Astrocyte (in vitro differentiated cells and primary cell): ENCODE measurements around the gene TTLL8. TPM values are rescaled to one million over a fixed set of nuclear protein-coding genes. Genes with fewer than 3 reads are reported as not detected.

Experiments
- DNase-seq: peaks from one replicate; pipeline ENCODE4 v3.0.0-alpha.2; 2010; ENCODE audit warnings: low read depth
- FAIRE-seq: peaks from 2 replicates; lab custom pipeline; 2011; peaks lifted over from hg19 to GRCh38; lab: Jason Lieb, UNC
- H2AFZ ChIP-seq: 2 replicates; pipeline ENCODE4 v1.6.0; 2012; ENCODE audit warnings: low read depth, low read length, inconsistent platforms
- H3K27ac ChIP-seq: 2 replicates; pipeline ENCODE4 v1.5.1; 2011; ENCODE audit warnings: low read depth, low read length, inconsistent platforms
- H3K27me3 ChIP-seq: 2 replicates; pipeline ENCODE4 v1.6.0; 2011; ENCODE audit warnings: low read length, inconsistent platforms; ENCODE audit not compliant: insufficient read depth
- H3K36me3 ChIP-seq: 2 replicates; pipeline ENCODE4 v1.5.1; 2011; ENCODE audit warnings: low read length, inconsistent platforms; ENCODE audit not compliant: insufficient read depth
- H3K4me1 ChIP-seq: 2 replicates; pipeline ENCODE4 v1.5.1; 2011; ENCODE audit warnings: low read length, inconsistent platforms; ENCODE audit not compliant: insufficient read depth
- H3K4me2 ChIP-seq: 2 replicates; pipeline ENCODE4 v1.6.0; 2012; ENCODE audit warnings: low read length, inconsistent platforms
- H3K4me3 ChIP-seq: 2 replicates; pipeline ENCODE4 v1.5.1; 2011; ENCODE audit warnings: low read depth, mild to moderate bottlenecking, low read length, inconsistent platforms; ENCODE audit not compliant: insufficient read depth
- H3K79me2 ChIP-seq: 2 replicates; pipeline ENCODE4 v1.6.0; 2012; ENCODE audit warnings: mild to moderate bottlenecking, low read length, inconsistent platforms; ENCODE audit not compliant: insufficient read depth
- H3K9ac ChIP-seq: 2 replicates; pipeline ENCODE4 v1.6.0; 2012; ENCODE audit warnings: mild to moderate bottlenecking, low read length, inconsistent platforms
- H3K9me3 ChIP-seq: 2 replicates; pipeline ENCODE4 v1.5.1; 2012; ENCODE audit warnings: low read depth, mild to moderate bottlenecking, low read length, inconsistent platforms; ENCODE audit not compliant: insufficient read depth
- H4K20me1 ChIP-seq: 2 replicates; pipeline ENCODE4 v1.6.0; 2012; ENCODE audit warnings: low read length, inconsistent platforms; ENCODE audit not compliant: insufficient read depth
- H3K27ac Mint-ChIP-seq: one replicate; pipeline ENCODE4 v1.8.0; 2021; ENCODE audit warnings: mild to moderate bottlenecking, mixed read lengths; ENCODE audit not compliant: unreplicated experiment
- H3K27me3 Mint-ChIP-seq: one replicate; pipeline ENCODE4 v1.8.0; 2021; ENCODE audit warnings: low read depth, mixed read lengths; ENCODE audit not compliant: unreplicated experiment
- H3K36me3 Mint-ChIP-seq: one replicate; pipeline ENCODE4 v1.8.0; 2021; ENCODE audit warnings: low read depth, mixed read lengths; ENCODE audit not compliant: unreplicated experiment
- H3K4me1 Mint-ChIP-seq: one replicate; pipeline ENCODE4 v1.8.0; 2021; ENCODE audit warnings: low read depth, mixed read lengths; ENCODE audit not compliant: unreplicated experiment
- H3K4me3 Mint-ChIP-seq: one replicate; pipeline ENCODE4 v1.8.0; 2021; ENCODE audit warnings: mild to moderate bottlenecking, moderate library complexity, mixed read lengths; ENCODE audit not compliant: unreplicated experiment
- H3K9me3 Mint-ChIP-seq: one replicate; pipeline ENCODE4 v1.8.0; 2021; ENCODE audit warnings: mild to moderate bottlenecking, mixed read lengths; ENCODE audit not compliant: unreplicated experiment
- EZH2 ChIP-seq: IDR thresholded peaks from 2 replicates; pipeline ENCODE4 v1.6.1; 2012; ENCODE audit warnings: mild to moderate bottlenecking, low read length, inconsistent platforms; ENCODE audit not compliant: insufficient read depth
- total RNA-seq: library from RNA; stranded (reverse); gene quantifications from 2 replicates; pipeline ENCODE4 v1.2.1, GENCODE V29; 2021
- TF ChIP-seq, protein P1 (sequence below): IDR thresholded peaks from 2 replicates; pipeline ENCODE4 v1.5.1; 2011; ENCODE audit warnings: low read depth, mild to moderate bottlenecking, inconsistent platforms, low read length, moderate library complexity; ENCODE audit not compliant: insufficient read depth

The TTLL8 gene
- total RNA-seq, 1 donor from 2014 or later, result not detected

DNA sequence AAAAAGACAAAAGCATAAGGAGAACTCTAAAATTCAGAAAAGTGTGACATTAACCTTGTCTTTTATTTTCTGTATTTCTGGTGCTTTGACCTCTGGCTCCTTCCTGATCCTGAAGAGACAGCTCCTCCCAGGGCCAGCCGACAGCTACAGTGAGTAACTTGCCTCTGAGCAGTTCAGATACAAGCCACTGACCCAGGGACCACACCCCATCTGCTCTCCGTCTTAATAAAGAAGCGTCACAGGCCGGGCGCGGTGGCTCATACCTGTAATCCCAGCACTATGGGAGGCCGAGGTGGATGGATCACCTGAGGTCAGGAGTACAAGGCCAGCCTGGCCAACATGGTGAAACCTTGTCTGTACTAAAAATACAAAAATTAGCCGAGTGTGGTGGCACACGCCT lies 20.7 kb upstream of the TTLL8 start:
- no peak for FAIRE-seq
- Mint-ChIP-seq H3K27me3 (peaks cover 19% of the 10 kb centered on the region), H3K27ac (no peak overlapping the region), H3K36me3 (no peaks in the 10 kb centered on the region), H3K4me3 (no peak overlapping the region), H3K4me1 (no peaks in the 10 kb centered on the region), H3K9me3 (no peaks in the 10 kb centered on the region)
- no peak overlapping the region for H3K4me3 ChIP-seq
- no peak overlapping the region for H3K4me2 ChIP-seq
- H3K36me3 ChIP-seq, result no peaks in the 10 kb centered on the region
- peaks cover 2% of the 10 kb centered on the region for H3K27me3 ChIP-seq
- no peak for DNase-seq
- no peak overlapping the region for H3K9ac ChIP-seq
- TF ChIP-seq EZH2, result no peak
- TF ChIP-seq, protein P1, sequence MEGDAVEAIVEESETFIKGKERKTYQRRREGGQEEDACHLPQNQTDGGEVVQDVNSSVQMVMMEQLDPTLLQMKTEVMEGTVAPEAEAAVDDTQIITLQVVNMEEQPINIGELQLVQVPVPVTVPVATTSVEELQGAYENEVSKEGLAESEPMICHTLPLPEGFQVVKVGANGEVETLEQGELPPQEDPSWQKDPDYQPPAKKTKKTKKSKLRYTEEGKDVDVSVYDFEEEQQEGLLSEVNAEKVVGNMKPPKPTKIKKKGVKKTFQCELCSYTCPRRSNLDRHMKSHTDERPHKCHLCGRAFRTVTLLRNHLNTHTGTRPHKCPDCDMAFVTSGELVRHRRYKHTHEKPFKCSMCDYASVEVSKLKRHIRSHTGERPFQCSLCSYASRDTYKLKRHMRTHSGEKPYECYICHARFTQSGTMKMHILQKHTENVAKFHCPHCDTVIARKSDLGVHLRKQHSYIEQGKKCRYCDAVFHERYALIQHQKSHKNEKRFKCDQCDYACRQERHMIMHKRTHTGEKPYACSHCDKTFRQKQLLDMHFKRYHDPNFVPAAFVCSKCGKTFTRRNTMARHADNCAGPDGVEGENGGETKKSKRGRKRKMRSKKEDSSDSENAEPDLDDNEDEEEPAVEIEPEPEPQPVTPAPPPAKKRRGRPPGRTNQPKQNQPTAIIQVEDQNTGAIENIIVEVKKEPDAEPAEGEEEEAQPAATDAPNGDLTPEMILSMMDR, result no peak
- no peak overlapping the region for H2AFZ ChIP-seq
- no peaks in the 10 kb centered on the region for H3K9me3 ChIP-seq
- no peaks in the 10 kb centered on the region for H3K4me1 ChIP-seq
- H4K20me1 ChIP-seq, result no peaks in the 10 kb centered on the region
- no peak overlapping the region for H3K27ac ChIP-seq
- no peaks in the 10 kb centered on the region for H3K79me2 ChIP-seq

DNA sequence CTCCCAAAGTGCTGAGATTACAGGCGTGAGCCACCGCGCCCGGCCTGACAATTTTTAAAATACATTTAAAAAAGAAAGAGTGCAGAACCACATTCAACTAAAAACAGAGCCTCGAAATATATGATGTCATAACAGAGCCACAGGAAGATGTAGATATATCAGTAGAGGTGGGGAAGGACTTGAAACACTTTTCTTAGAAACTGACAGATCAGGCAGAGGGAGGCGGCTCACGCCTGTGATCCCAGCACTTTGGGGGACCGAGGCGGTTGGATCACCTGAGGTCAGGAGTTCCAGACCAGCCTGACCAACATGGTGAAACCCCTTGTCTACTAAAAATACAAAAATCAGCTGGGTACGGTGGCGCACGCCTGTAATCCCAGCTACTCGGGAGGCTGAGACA lies 20.1 kb upstream of the TTLL8 start:
- no peak for TF ChIP-seq EZH2
- TF ChIP-seq, protein P1, result no peak
- Histone ChIP-seq H3K4me2 (no peak overlapping the region), H3K36me3 (no peaks in the 10 kb centered on the region), H3K9ac (no peak overlapping the region), H3K27ac (no peak overlapping the region), H3K79me2 (no peaks in the 10 kb centered on the region), H3K27me3 (peaks cover 2% of the 10 kb centered on the region), H3K4me3 (no peak overlapping the region), H2AFZ (no peak overlapping the region), H4K20me1 (no peaks in the 10 kb centered on the region), H3K4me1 (no peaks in the 10 kb centered on the region), H3K9me3 (no peaks in the 10 kb centered on the region)
- Mint-ChIP-seq H3K4me1 (no peaks in the 10 kb centered on the region), H3K27ac (no peak overlapping the region), H3K4me3 (no peak overlapping the region), H3K36me3 (no peaks in the 10 kb centered on the region), H3K27me3 (peaks cover 18% of the 10 kb centered on the region), H3K9me3 (no peaks in the 10 kb centered on the region)
- DNase-seq (no peak), FAIRE-seq (no peak)

DNA sequence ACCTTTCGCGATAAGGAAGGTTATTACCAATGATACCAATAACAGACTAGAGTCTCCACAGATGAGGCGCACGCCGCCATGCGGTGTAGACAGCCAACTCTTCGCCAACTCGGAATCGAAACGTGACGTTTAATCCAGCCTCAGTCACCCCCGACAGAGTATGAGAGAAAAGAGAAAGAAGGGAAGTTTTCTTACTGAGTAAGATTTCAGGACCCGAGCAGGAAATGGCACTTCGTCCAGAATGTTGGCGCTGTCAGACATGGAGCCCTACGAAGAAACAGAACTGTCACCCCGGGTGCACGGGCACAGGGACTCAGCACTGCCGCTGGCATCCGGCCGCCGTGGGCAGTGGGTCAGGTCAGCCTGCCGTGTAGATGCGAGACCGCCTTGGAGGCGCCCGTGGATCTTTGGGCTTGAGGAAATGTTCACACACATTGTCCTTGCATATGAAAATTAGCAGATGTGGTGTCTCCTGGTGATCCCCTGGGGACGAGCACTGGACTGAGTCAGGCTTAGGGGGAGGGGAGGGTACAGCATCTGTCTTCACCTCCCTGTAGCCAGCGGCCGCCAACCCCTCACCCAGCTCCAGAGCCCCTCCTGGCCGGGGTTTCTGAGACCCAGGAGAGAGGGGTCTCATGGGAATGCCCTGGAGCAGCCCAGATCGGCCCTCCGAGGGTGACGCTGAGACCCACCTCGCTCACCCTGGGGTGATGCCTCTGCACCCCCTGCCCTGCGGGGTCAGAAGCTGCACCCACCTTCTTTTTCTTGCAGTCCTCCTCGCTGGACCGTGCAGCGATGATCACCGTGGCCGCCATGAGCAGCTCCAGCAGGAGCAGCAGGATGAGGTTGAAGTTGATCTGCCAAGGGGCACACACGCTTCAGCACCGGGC lies 18.8 kb upstream of the TTLL8 start:
- TF ChIP-seq, protein P1, result no peak
- no peak for TF ChIP-seq EZH2
- DNase-seq (no peak), FAIRE-seq (no peak)
- no peak overlapping the region for H3K27ac ChIP-seq
- H3K9ac ChIP-seq, result no peak overlapping the region
- no peaks in the 10 kb centered on the region for H3K4me1 ChIP-seq
- H3K36me3 Mint-ChIP-seq, result no peaks in the 10 kb centered on the region
- H3K27me3 ChIP-seq, result no peaks in the 10 kb centered on the region
- no peaks in the 10 kb centered on the region for H3K4me1 Mint-ChIP-seq
- no peak overlapping the region for H3K4me3 Mint-ChIP-seq
- peaks cover 12% of the 10 kb centered on the region for H3K27me3 Mint-ChIP-seq
- no peaks in the 10 kb centered on the region for H3K9me3 Mint-ChIP-seq
- H2AFZ ChIP-seq, result no peak overlapping the region
- H3K36me3 ChIP-seq, result no peaks in the 10 kb centered on the region
- H3K79me2 ChIP-seq, result no peaks in the 10 kb centered on the region
- no peak overlapping the region for H3K4me3 ChIP-seq
- H3K4me2 ChIP-seq, result no peak overlapping the region
- H4K20me1 ChIP-seq, result no peaks in the 10 kb centered on the region
- H3K9me3 ChIP-seq, result no peaks in the 10 kb centered on the region
- no peak overlapping the region for H3K27ac Mint-ChIP-seq
